ENCODE measurements around the gene CLPTM1L. TPM values are rescaled to one million over a fixed set of nuclear protein-coding genes. Genes with fewer than 3 reads are reported as not detected.

The CLPTM1L gene
- total RNA-seq, 2 donors from 2014 or later = 117 to 155 TPM

- ATAC-seq (ENCODE audit: insufficient number of reproducible peaks, low FRiP score, low read depth) = no peak
- no peak for TF ChIP-seq CTCF (IDR thresholded peaks at IDR 0.05)
- no peak for DNase-seq (ENCODE audit: low spot score)
Measured at GRCh38 chr5:1297243-1297642, 47.7 kb downstream of the CLPTM1L start.

DNA sequence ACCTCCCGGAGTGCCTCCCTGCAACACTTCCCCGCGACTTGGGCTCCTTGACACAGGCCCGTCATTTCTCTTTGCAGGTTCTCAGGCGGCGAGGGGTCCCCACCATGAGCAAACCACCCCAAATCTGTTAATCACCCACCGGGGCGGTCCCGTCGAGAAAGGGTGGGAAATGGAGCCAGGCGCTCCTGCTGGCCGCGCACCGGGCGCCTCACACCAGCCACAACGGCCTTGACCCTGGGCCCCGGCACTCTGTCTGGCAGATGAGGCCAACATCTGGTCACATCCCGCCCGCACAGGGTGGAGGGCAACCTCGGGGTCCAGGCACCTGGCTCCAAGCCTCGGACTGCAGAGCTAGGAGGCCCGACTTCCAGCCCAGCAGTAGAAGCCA is 49.3 kb downstream of the CLPTM1L start:
- DNase-seq (ENCODE audit: low spot score) (no peak), ATAC-seq (ENCODE audit: insufficient number of reproducible peaks, low FRiP score, low read depth) (no peak)
- Histone ChIP-seq H3K36me3 (no peaks in the 10 kb centered on the region), H3K27me3 (replicated peaks; ENCODE audit: insufficient read depth) (no peaks in the 10 kb centered on the region), H3K27ac (no peak overlapping the region), H3K9me3 (no peaks in the 10 kb centered on the region), H3K4me1 (ENCODE audit: control insufficient read depth in 1 of 2, low read depth in 2 of 2) (no peaks in the 10 kb centered on the region), H3K4me3 (no peak overlapping the region)
- no peak for TF ChIP-seq CTCF (IDR thresholded peaks at IDR 0.05)

More at GRCh38 chr5:1297243-1297642, 47.7 kb downstream of the CLPTM1L start:
- Histone ChIP-seq H3K4me1 (ENCODE audit: control insufficient read depth in 1 of 2, low read depth in 2 of 2) (no peaks in the 10 kb centered on the region), H3K27me3 (replicated peaks; ENCODE audit: insufficient read depth) (no peaks in the 10 kb centered on the region), H3K27ac (no peak overlapping the region), H3K36me3 (no peaks in the 10 kb centered on the region), H3K4me3 (no peak overlapping the region), H3K9me3 (no peaks in the 10 kb centered on the region)

DNA sequence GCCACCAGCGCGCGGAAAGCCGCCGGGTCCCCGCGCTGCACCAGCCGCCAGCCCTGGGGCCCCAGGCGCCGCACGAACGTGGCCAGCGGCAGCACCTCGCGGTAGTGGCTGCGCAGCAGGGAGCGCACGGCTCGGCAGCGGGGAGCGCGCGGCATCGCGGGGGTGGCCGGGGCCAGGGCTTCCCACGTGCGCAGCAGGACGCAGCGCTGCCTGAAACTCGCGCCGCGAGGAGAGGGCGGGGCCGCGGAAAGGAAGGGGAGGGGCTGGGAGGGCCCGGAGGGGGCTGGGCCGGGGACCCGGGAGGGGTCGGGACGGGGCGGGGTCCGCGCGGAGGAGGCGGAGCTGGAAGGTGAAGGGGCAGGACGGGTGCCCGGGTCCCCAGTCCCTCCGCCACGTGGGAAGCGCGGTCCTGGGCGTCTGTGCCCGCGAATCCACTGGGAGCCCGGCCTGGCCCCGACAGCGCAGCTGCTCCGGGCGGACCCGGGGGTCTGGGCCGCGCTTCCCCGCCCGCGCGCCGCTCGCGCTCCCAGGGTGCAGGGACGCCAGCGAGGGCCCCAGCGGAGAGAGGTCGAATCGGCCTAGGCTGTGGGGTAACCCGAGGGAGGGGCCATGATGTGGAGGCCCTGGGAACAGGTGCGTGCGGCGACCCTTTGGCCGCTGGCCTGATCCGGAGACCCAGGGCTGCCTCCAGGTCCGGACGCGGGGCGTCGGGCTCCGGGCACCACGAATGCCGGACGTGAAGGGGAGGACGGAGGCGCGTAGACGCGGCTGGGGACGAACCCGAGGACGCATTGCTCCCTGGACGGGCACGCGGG is 49.9 kb downstream of the CLPTM1L start, which contains the start of gene TERT:
Gene TERT, minus strand, starts transcription at position 234 of the 815 bp plus-strand sequence. Its CDS starts 79 bp downstream, at position 155.
- TF ChIP-seq CTCF (IDR thresholded peaks at IDR 0.05) = no peak
- no peak for ATAC-seq (ENCODE audit: insufficient number of reproducible peaks, low FRiP score, low read depth)
- Histone ChIP-seq H3K27me3 (replicated peaks; ENCODE audit: insufficient read depth) (no peaks in the 10 kb centered on the region), H3K4me3 (no peak within 1 kb of the TSS), H3K36me3 (no peaks in the 10 kb centered on the region), H3K9me3 (no peaks in the 10 kb centered on the region), H3K4me1 (ENCODE audit: control insufficient read depth in 1 of 2, low read depth in 2 of 2) (no peaks in the 10 kb centered on the region), H3K27ac (no peak within 1 kb of the TSS)
- DNase-seq (ENCODE audit: low spot score) = no peak

GRCh38 chr5:1294206-1294834 is 50.6 kb downstream of the CLPTM1L start:
- Histone ChIP-seq H3K36me3 (no peaks in the 10 kb centered on the region), H3K9me3 (no peaks in the 10 kb centered on the region), H3K27ac (no peak overlapping the region), H3K27me3 (replicated peaks; ENCODE audit: insufficient read depth) (no peaks in the 10 kb centered on the region), H3K4me3 (no peak overlapping the region), H3K4me1 (ENCODE audit: control insufficient read depth in 1 of 2, low read depth in 2 of 2) (no peaks in the 10 kb centered on the region)
- DNase-seq (ENCODE audit: low spot score) = no peak
- no peak for ATAC-seq (ENCODE audit: insufficient number of reproducible peaks, low FRiP score, low read depth)
- no peak for TF ChIP-seq CTCF (IDR thresholded peaks at IDR 0.05)

GRCh38 chr5:1293416-1294205 is 51.3 kb downstream of the CLPTM1L start:
- no peaks in the 10 kb centered on the region for H3K27me3 ChIP-seq (replicated peaks; ENCODE audit: insufficient read depth)
- H3K27ac ChIP-seq = no peak overlapping the region
- no peaks in the 10 kb centered on the region for H3K9me3 ChIP-seq
- TF ChIP-seq CTCF (IDR thresholded peaks at IDR 0.05) = no peak
- ATAC-seq (ENCODE audit: insufficient number of reproducible peaks, low FRiP score, low read depth) (no peak), DNase-seq (ENCODE audit: low spot score) (no peak)
- H3K4me3 ChIP-seq = no peak overlapping the region
- no peaks in the 10 kb centered on the region for H3K4me1 ChIP-seq (ENCODE audit: control insufficient read depth in 1 of 2, low read depth in 2 of 2)
- H3K36me3 ChIP-seq = no peaks in the 10 kb centered on the region
